ENCODE data around the gene RAB44. TPM values are rescaled to one million over a fixed set of nuclear protein-coding genes. Genes with fewer than 3 reads are reported as not detected.

Gene RAB44
- total RNA-seq, 4 donors from 2014 or later, result 0.10 to 0.65 (median 0.26) TPM

GRCh38 chr6:36752187-36752885, 54.7 kb downstream of the RAB44 start:
- TF ChIP-seq, protein P1, sequence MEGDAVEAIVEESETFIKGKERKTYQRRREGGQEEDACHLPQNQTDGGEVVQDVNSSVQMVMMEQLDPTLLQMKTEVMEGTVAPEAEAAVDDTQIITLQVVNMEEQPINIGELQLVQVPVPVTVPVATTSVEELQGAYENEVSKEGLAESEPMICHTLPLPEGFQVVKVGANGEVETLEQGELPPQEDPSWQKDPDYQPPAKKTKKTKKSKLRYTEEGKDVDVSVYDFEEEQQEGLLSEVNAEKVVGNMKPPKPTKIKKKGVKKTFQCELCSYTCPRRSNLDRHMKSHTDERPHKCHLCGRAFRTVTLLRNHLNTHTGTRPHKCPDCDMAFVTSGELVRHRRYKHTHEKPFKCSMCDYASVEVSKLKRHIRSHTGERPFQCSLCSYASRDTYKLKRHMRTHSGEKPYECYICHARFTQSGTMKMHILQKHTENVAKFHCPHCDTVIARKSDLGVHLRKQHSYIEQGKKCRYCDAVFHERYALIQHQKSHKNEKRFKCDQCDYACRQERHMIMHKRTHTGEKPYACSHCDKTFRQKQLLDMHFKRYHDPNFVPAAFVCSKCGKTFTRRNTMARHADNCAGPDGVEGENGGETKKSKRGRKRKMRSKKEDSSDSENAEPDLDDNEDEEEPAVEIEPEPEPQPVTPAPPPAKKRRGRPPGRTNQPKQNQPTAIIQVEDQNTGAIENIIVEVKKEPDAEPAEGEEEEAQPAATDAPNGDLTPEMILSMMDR (IDR thresholded peaks at IDR 0.05), result no peak
- no peak for TF ChIP-seq POLR2A (IDR thresholded peaks at IDR 0.05)
- no peak overlapping the region for H3K4me3 ChIP-seq (ENCODE audit: low read depth, poor library complexity, severe bottlenecking)
- intact Hi-C loops (cut with DNase I; ENCODE audit: low total_unique reads), result loop anchor here (10.0 kb wide), 1 partner anchor 128 kb away; no protein-coding TSS in a partner anchor
- 62 to 72% methylated on average over 5 to 6 of the region's 6 CpGs for WGBS, 2 donors
- DNase-seq (ENCODE audit: low spot score in 2 of 2), result no peak

- intact Hi-C loops (cut with DNase I; ENCODE audit: low total_unique reads), result loop anchor here (10.0 kb wide), 1 partner anchor 128 kb away; no protein-coding TSS in a partner anchor
Measured at GRCh38 chr6:36752886-36753506, 55.4 kb downstream of the RAB44 start.

DNA sequence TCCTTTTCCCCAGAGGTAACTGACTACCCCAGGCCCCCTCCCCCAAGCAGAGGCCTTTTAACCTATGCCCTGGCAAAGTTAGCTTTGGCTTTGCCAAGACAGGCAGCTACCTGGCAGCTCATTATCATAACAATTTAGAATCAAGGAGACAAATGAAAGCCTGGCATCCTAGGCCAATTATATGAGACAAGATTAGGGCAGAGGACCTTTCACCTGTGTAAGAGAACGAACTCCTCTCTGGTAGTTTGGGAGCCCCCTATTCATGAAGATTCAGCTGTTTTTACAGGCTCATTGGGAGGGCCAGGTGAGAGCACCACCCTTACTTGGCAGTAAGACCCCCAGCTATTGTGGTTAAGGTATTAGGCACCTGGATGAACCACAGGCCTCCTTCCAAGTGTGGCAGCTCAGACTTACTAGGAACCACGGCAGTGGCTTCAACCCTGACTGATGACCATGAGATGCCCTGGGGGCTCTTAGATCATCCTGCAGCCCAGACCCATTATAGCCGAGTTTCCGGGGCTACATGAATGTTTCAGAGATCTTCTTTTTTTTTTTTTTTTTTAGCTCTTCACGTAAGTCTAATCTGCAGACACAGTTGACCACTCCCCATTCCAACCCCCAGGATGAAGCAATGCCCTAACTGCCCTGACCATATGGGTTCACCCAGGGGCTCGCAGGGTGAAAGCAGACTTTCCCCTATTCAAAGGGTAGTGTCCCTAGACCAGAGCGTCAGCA, 56.2 kb downstream of the RAB44 start:
- intact Hi-C loops (cut with DNase I; ENCODE audit: low total_unique reads), result loop anchor here (10.0 kb wide), 1 partner anchor 129 kb away; no protein-coding TSS in a partner anchor
- H3K4me3 ChIP-seq (ENCODE audit: low read depth, poor library complexity, severe bottlenecking), result no peak overlapping the region
- TF ChIP-seq POLR2A (IDR thresholded peaks at IDR 0.05), result no peak
- TF ChIP-seq, protein P1 (IDR thresholded peaks at IDR 0.05), result no peak
- DNase-seq (ENCODE audit: low spot score in 2 of 2), result no peak
- WGBS, 2 donors, result 78 to 79% methylated on average over 7 of the region's 7 CpGs

More at GRCh38 chr6:36752886-36753506, 55.4 kb downstream of the RAB44 start:
- no peak for TF ChIP-seq POLR2A (IDR thresholded peaks at IDR 0.05)
- TF ChIP-seq, protein P1 (IDR thresholded peaks at IDR 0.05), result no peak
- no peak for DNase-seq (ENCODE audit: low spot score in 2 of 2)
- 72 to 77% methylated on average over 6 of the region's 6 CpGs for WGBS, 2 donors
- no peak overlapping the region for H3K4me3 ChIP-seq (ENCODE audit: low read depth, poor library complexity, severe bottlenecking)

- 90 to 95% methylated on average over 9 of the region's 9 CpGs for WGBS, 2 donors
- intact Hi-C loops (cut with DNase I; ENCODE audit: low total_unique reads), result loop anchor here (10.0 kb wide), 1 partner anchor 130 kb away; no protein-coding TSS in a partner anchor
- H3K4me3 ChIP-seq (ENCODE audit: low read depth, poor library complexity, severe bottlenecking), result no peak overlapping the region
- TF ChIP-seq POLR2A (IDR thresholded peaks at IDR 0.05), result no peak
- TF ChIP-seq, protein P1 (IDR thresholded peaks at IDR 0.05), result no peak
- DNase-seq (ENCODE audit: low spot score in 2 of 2), result no peak
Measured at GRCh38 chr6:36754582-36755434, 57.2 kb downstream of the RAB44 start.

Data from lower leg skin (tissue), 4 donors.